UCSD-AML1 (cell line): ENCODE measurements around the gene DYNLL1.
"Not testable (repeated sequence)": the region's sequence is repeated elsewhere in the genome, so short reads cannot be mapped to it uniquely, and the experiment has no call there.

ENCODE experiments used
- DNase-seq: peaks from one replicate; lab custom pipeline; 2025; ENCODE audit not compliant: unreplicated experiment; lab: John Stamatoyannopoulos, UW

DYNLL1 gene

GRCh38 chr12:120495731-120496412 lies at the start of gene DYNLL1:
TSS of gene DYNLL1 (plus strand) at chr12:120496113. CDS start at chr12:120496422, 309 bp downstream.
- DNase-seq = peak; percentile 96

DNA sequence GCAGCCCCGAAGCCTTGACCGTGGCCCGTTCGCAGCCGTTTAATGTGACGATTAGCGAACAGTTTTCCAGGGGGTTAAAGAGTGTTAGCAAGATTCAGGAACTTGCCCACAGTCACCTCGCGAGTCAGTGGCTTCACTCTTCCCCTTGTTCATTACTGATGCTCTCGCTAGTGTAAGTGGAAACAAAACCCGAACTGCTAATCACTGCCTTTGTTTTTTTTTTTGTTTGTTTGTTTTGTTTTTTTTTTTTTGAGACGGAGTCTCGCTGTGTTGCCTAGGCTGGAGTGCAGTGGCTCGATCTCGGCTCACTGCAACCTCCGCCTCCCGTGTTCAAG lies 49.1 kb upstream of the DYNLL1 start:
- DNase-seq = not testable (repeated sequence)

GRCh38 chr12:120447992-120448391 lies 47.9 kb upstream of the DYNLL1 start:
- no peak for DNase-seq

GRCh38 chr12:120452524-120452923 lies 43.4 kb upstream of the DYNLL1 start:
- not testable (repeated sequence) for DNase-seq

DNA sequence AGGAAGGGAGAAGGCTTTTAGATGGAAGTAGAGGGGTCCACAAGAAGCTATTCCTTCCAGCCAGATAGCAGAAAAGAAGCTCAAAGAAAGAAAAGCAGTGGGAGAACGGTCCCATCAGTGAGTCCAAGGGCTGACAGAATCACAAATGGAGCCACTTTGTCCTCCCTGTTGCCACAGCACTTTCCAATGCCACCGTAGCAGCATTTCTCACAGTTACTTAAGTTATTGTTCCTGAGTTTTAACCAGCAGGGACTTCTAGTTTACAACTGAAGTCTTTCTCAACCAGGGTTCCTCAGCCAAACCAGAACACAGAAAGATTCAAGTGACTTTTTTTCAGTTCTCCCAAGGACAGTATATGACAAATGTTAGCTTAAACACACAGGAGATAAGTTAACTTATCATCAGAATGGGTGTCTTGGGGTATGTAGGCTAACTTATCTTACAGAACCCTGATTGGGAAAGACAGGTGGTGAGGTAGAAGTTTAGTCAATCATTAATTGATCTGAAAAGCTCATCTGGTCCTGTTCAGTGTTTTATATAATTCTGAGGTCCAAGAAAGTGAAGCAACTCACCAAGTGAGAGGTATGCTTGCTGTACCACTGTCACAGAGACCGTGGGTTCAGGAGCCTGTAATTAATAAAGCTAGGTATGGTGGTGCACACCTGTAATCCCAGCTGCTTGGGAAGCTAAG lies 42.7 kb upstream of the DYNLL1 start:
- DNase-seq = no peak

DNA sequence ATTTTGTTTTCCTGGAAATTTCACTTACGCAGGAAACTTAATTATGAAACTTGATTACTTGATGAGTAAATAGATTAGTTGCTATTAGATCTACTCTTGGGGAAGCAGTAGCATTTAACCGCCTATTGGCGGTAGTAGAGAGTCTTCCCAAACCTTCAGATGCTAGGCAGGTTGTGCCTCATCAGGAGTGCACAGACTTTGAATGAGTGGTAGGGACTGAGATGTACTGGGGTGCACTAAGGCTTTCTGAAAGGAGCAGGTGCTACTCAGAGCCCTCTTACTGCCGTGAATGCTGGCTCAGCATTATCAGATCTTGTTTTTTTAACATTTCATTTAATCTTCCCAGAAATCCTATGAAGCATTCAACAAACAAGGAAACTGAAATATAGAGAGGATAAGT lies 41.9 kb upstream of the DYNLL1 start:
- DNase-seq = no peak

- no peak for DNase-seq
Observed at GRCh38 chr12:120455302-120455701, 40.6 kb upstream of the DYNLL1 start.

- DNase-seq = no peak
Observed at GRCh38 chr12:120457133-120457532, 38.8 kb upstream of the DYNLL1 start.

DNA sequence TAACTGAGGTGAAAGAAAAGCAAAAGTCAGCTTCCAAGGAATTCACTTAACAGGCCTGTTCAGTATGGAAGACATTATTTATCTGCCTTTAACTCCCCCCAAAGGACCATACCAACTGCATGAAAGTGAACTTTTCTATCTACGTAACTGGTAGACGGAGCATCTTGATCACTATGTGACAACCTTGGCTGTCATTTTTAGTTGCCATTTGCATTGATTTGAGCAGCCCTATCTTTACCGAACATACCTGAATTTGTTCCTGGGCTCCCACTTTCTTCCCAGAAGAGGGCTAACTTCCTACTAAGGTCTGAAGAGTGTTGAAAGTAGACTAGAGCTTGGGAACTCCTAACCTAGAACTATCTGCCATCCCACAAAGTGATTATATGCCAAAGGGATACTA lies 35.8 kb upstream of the DYNLL1 start:
- DNase-seq = no peak

GRCh38 chr12:120462099-120462640 lies 33.7 kb upstream of the DYNLL1 start:
- DNase-seq = no peak

DNA sequence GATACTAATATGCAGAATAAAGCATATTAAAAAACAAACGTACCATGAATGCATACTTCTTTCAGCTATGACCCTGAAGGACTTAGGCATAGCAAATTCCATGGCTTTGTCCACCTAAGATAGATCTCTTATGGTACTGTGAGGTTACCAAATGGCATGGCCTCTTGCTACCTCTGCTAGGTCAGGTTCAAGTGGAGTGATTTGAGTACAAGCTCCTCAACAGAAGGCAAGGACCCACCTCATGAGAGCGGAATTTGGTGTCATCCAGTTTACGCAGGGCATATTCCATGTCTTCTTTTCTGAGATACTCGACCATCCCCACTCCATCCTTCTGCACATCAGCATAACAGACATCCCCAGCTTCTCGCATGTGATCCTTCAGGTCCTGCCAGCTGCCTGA lies 32.2 kb upstream of the DYNLL1 start:
- no peak for DNase-seq

DNA sequence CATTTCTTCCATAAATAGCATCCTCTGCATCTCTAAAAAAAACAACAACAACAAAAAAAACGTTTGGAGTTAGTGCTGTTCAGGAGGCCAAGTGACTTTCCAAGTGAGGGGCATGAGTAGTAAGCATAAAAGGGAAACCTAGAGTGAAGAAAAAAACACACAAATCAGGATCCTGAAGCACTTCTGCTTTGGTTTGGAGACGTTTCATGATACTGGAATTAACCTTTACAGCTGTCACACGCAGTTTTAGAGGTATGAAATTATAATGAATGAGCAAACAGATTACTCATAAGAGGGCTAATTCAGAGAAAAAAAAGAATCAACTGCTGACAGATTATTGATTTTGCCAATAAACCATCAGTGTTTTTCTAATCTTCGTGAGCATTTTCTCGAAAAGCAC lies 30.2 kb upstream of the DYNLL1 start:
- DNase-seq = no peak

DNA sequence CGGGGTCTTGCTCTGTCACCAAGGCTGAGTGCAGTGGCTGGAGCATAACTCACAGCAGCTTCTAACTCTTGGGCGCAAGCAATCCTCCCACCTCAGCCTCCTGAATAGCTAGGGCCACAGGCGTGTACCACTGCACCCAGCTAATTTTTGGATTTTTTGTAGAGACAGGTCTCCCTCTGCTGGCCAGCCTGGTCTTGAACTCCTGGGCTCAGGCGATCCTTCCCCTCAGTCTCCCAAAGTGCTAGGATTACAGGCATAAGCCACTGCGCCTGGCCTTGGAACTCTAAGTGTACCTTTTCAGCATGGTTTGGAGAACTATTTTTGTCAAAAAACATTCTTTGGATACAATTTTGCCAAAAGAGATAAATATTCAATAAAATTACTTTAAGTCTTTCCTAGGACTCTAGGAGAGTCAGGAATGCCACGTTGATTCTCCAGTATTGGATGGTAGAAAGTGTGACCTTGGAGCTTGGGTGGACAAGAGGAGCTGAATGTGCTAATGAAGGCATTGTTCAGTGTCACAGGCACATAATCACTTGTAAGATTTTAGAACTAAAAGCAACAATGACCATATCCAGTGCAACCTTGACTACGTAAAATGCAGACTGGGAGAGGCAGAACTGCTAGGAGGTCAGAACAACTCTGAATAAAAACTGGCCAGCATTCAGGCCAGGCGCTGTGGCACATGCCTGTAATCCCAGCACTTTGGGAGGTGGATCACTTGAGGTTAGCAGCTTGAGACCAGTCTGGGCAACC lies 29.2 kb upstream of the DYNLL1 start:
- peak; percentile 38 for DNase-seq

GRCh38 chr12:120467439-120467838 lies 28.5 kb upstream of the DYNLL1 start:
- no peak for DNase-seq

DNA sequence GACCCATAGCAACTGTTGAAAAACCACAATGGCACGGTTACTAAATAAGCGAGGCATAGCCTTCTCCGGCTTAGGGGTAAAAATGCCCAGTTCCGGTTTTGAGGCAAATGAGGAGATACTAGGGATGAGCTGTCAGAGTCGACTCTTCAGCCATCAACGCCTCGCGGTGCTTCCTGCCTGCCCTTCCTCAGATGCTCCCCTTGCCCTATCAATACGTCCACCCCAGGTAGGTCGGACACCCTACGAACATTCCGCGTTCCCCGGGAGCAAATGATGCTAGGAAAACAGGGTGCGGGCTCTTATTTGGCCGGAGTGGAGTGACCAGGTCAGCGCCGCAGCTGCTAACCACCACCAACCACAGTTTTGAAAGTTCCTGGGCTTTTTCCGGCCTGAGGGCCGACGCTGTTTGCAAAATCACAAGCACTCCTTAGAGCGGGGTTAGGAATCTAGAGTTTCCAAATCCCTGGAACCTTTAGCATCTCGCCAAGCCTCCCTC lies 27.5 kb upstream of the DYNLL1 start:
- peak; percentile 36 for DNase-seq

- peak; percentile 69 for DNase-seq
Observed at GRCh38 chr12:120468821-120469449, 27.0 kb upstream of the DYNLL1 start.

- peak; percentile 98 for DNase-seq
Observed at GRCh38 chr12:120469450-120470149, 26.3 kb upstream of the DYNLL1 start, which contains the start of gene SRSF9. TSS of gene SRSF9 (minus strand) at chr12:120469748. CDS start at chr12:120469609, 139 bp downstream.

- DNase-seq = peak; percentile 64
Observed at GRCh38 chr12:120470150-120470784, 25.6 kb upstream of the DYNLL1 start.

GRCh38 chr12:120472521-120472920 lies 23.4 kb upstream of the DYNLL1 start:
- DNase-seq = no peak
